GM12873 (cell line): Measurements from ENCODE around the gene CCDC12.

Source experiments
- TF ChIP-seq, protein P1 (sequence below): IDR thresholded peaks from 2 replicates; pipeline ENCODE4 v1.5.1; 2012; ENCODE audit warnings: low read depth, mild to moderate bottlenecking, moderate library complexity, low read length, control low read depth; ENCODE audit not compliant: insufficient read depth; ENCODE audit errors: missing control alignments

Gene CCDC12

DNA sequence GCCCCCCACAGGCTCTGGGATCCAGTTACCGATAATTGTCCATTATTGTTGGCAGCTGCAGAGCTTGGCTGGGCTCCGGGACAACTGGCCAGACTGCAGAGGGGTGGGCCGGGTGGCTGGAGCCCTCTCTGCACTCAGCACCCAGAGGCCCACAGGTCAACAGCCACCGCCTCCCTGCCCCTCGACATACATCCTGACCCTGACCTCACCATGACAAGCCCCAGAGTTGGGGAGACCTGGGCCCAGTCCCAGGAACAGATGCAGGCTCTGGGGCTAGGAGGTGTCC lies 76.6 kb downstream of the CCDC12 start:
- TF ChIP-seq, protein P1, sequence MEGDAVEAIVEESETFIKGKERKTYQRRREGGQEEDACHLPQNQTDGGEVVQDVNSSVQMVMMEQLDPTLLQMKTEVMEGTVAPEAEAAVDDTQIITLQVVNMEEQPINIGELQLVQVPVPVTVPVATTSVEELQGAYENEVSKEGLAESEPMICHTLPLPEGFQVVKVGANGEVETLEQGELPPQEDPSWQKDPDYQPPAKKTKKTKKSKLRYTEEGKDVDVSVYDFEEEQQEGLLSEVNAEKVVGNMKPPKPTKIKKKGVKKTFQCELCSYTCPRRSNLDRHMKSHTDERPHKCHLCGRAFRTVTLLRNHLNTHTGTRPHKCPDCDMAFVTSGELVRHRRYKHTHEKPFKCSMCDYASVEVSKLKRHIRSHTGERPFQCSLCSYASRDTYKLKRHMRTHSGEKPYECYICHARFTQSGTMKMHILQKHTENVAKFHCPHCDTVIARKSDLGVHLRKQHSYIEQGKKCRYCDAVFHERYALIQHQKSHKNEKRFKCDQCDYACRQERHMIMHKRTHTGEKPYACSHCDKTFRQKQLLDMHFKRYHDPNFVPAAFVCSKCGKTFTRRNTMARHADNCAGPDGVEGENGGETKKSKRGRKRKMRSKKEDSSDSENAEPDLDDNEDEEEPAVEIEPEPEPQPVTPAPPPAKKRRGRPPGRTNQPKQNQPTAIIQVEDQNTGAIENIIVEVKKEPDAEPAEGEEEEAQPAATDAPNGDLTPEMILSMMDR = no peak

DNA sequence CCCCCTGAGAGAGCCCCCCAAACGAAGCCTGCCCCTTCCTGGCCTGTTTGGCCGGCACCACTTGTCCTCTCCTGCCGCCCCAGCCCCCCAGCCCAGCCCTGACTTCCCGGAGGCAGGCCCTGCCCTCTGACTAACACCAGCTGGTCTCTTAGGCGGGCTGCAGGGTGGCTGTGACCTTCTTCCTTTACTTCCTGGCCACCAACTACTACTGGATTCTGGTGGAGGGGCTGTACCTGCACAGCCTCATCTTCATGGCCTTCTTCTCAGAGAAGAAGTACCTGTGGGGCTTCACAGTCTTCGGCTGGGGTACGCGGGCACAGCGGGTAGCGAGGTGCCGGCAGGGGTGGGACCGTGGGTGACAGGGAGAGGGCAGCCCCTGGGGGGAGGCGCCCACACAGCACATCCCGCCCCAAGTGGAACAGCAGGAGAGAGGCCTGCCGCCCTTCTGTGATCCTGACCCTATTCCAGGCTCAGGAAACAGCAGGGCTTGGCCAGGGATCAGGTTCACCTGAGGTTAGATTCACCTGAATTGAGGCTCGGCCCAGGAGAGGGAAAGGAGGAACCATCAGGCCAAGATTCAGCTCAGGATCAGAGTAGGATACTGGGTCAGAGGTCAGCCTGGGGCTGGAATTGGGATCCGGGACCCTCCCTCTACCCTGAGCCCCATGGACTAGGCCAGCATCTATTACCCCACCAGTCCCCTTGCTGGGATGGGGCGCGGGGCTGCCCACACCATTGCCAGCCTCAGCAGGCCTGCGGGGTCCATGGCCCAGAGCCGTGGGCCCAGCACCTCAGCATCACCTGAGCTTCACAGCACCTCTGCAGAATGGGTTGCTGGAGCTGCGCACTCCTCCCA lies 77.2 kb downstream of the CCDC12 start:
- TF ChIP-seq, protein P1 = no peak

DNA sequence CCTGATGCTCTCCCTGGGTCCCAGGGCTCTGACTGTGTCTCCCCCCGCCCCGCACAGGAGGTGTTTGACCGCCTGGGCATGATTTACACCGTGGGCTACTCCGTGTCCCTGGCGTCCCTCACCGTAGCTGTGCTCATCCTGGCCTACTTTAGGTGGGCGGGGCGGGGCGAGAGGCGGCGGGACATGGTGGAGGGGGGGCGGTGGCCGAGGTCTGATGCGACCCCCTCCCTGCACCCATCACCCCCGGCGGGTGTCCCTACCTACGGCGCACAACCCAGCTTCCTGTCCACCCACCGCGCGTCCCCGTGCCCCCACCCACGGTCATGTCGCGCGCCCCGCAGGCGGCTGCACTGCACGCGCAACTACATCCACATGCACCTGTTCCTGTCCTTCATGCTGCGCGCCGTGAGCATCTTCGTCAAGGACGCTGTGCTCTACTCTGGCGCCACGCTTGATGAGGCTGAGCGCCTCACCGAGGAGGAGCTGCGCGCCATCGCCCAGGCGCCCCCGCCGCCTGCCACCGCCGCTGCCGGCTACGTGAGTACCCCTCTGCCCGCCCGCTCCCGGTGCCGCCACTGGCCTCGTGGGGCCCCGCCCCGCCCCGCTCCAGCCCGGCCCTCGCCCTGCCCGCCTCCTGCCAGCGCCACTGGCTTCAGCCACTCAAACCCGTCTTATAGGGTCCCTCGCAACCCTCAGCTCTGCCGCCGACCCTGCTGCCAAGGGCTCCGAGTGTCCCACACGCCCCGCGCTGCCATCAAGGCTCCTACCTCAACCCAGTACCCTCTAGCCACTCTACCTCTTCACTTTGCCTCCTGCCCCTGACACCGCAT lies 78.0 kb downstream of the CCDC12 start:
- TF ChIP-seq, protein P1 = no peak

DNA sequence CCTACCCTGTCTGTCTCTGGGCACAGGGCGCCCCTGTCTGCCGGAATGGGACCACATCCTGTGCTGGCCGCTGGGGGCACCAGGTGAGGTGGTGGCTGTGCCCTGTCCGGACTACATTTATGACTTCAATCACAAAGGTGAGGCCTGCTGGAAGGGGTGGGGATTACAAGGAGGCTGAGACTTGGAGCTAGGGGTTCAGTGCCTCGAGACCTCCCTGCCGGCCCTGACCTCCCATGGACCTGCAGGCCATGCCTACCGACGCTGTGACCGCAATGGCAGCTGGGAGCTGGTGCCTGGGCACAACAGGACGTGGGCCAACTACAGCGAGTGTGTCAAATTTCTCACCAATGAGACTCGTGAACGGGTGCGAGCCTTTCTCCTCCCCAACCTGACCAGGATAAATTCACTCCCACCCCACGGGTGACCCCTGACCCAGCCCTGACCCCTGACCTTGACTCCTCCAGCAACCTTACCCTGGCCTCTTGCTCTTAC lies 78.7 kb downstream of the CCDC12 start:
- TF ChIP-seq, protein P1 = peak; percentile 42

DNA sequence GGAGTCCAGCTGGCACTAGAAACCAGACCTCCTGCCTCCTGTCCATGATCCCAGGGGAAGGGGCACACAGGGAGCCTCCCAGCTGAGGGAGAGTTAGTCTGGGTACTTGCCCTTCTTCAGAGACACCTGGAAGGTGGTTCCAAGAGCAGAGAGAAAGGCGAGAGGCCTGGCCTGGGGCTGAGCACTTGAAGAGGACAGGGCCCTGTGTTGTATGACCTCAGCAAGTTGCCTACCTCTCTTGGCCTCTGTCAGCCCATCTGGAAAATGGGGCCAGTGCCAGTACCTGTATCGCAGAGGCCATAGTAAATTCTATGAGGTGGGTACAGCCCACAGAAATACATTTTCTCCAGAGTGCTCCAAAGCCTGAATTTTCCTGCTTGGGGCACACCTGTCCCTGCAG lies 79.5 kb downstream of the CCDC12 start:
- TF ChIP-seq, protein P1 = no peak

DNA sequence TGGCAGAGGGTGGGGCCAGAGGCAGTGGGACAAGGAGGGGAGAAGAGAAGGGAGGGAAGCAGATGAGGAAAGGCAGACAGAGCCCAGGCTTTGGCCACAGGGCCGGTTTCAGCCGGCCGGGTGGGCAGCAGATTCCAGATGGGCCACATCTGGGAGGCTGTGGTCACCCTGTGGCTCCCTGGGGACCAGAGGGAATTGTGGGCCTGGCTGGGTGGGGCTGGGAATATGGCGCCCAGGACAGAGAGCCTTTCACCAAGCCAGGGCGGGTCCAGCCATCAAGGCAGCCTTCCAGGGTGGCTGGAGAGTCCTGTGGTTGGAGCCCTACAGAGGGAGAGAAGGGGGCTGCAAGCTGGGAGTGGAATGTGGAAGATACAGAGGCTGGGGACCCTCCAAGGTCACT lies 80.2 kb downstream of the CCDC12 start:
- TF ChIP-seq, protein P1 = no peak

DNA sequence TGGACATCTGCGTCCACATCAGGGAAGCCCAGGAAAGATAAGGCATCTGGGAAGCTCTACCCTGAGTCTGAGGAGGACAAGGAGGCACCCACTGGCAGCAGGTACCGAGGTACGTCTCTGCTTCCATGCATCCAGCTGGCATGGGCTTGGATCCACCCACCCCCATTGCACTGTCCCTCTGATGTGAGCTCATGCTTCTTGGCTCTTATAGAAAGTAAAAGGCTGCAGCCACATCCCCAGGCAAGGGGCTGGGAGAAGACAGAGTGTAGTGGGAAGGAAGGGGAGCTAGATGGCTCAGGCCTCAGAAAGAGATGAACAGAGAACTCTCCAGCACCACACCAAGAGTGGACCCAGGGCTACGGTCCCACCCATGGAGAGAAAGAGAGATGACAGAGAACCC lies 80.8 kb downstream of the CCDC12 start:
- TF ChIP-seq, protein P1 = no peak
